ENCODE data around the gene MUC15.
"Not testable (repeated sequence)": the region's sequence is repeated elsewhere in the genome, so short reads cannot be mapped to it uniquely, and the experiment has no call there.

Gene MUC15

GRCh38 chr11:26571861-26572654 is at the start of gene MUC15:
MUC15 (minus strand) TSS chr11:26572263; CDS start chr11:26567094, 5,169 bp downstream.
- DNase-seq (ENCODE audit: low spot score): no peak

- DNase-seq (ENCODE audit: low spot score): no peak
These were observed 49.1 kb upstream of the MUC15 start for GRCh38 chr11:26621132-26621531.

DNA sequence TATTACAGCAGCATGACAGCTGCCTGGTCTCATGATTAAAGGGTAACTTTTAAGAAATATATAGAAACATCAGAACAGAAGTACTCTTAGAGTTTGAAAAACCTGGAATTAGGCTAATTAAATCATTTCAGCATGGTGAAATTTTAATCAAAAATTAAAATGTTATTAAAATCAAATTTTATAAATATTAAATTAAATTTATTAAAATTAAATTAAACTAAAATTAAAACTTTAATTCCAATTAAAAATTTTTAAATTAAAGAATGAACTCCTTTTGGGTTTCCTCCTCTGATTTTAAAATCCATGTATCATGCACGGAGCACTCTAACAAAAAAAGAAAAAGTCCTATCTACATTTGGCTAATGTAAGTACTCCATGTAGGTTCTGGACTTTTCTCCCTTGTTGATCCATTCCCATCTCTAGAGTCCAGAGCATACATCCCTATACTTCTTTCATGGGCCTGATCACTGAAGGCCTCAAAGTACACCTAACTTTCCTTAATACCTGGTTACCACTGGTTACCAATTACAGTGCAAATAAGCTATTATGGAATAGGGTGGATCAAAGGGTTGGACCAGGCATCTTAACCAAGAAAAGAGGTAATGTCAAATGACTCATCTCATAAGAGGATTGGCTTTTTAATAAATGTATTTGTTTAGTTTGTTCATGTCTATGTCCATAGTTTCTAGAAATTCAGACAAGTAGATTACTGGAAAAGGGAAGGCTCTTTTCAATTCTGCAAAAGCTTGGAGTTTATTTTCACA is 48.4 kb upstream of the MUC15 start:
- no peak for DNase-seq (ENCODE audit: low spot score)

- no peak for DNase-seq (ENCODE audit: low spot score)
These were observed 46.4 kb upstream of the MUC15 start for GRCh38 chr11:26618441-26618840.

DNA sequence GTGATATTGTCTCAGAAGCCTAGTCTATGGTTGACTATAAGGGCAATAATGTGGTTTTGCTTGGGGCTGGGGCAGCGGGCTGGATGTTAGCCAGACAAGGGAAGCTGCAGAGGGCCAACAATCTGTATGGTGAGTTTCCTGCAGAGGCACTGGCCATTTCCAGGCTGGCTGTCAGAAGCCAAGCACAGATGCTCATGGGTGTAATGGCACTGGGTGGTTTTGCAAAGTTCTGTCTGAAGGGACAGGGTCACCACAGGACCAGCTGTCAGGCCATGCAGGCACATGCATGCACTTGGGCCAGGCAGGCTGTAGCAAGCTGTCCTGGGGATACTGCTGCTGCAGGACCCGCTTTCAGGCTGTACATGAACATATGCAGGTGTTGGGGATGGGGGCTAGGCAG is 41.7 kb upstream of the MUC15 start:
- no peak for DNase-seq (ENCODE audit: low spot score)

DNA sequence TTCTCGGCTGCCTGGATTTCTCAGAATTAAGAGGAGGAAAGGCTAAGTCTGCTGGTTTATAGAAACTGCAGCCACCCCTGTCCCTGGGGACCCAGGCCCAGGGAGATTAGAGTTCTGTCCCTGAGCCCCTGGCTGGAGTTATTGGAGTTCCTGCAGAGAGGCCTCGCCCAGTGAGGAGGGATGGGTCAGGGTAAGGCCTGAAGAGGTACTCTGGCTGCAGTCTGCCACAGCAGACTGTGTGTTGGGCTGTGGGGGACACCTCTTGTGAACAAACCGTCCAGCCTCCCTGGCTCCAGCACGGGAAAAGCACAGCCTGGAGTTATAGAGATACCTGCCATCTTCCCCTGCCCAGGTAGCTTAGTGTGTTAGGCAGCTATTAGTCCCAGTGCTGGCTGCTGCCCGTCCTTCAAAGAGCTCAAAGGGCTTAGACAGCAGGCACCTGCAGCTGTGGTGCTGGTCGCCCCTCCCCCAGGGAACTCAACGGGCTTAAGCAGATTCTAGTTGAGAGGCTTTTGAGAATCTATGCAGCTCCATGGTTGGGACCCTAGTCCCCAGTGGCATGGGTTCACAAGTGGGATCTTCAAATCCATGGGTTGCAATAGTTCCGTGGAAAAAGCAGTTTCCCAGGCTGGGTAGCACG is 36.6 kb upstream of the MUC15 start:
- DNase-seq (ENCODE audit: low spot score): no peak

DNA sequence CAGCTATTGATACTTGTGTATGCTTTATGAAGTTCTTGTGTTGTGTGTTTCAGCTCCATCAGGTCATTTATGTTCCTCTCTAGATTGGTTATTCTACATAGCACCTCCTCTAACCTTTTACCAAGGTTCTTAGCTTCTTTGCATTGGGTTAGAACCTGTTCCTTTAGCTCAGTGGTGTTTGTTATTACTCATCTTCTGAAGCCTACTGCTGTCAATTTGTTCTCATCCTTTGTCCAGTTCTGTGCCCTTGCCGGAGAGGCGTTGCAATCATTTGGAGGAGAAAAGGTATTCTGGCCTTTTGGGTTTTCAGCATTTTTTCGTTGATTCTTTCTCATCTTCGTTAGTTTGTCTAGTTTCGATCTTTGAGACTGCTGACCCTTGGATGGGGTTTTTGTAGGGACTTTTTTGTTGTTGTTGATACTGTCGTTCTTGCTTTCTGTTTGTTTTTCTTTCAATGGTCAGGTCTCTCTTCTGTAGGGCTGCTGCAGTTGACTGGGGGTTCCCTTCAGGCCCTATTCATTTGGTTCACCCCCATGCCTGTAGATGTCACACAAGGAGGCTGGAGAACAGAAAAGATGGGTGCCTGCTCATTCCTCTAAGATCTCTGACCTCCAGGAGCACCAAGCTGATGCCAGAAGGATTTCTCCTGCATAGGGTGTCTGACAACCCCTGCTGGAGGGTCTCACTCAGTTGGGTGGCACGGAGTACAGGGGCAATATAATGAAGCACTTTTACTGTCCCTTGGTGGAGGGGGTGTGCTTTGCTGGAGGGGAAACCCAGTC is 35.9 kb upstream of the MUC15 start:
- DNase-seq (ENCODE audit: low spot score): no peak

GRCh38 chr11:26599876-26600434 is 27.9 kb upstream of the MUC15 start:
- DNase-seq (ENCODE audit: low spot score): no peak

GRCh38 chr11:26599425-26599824 is 27.4 kb upstream of the MUC15 start:
- DNase-seq (ENCODE audit: low spot score): no peak

DNA sequence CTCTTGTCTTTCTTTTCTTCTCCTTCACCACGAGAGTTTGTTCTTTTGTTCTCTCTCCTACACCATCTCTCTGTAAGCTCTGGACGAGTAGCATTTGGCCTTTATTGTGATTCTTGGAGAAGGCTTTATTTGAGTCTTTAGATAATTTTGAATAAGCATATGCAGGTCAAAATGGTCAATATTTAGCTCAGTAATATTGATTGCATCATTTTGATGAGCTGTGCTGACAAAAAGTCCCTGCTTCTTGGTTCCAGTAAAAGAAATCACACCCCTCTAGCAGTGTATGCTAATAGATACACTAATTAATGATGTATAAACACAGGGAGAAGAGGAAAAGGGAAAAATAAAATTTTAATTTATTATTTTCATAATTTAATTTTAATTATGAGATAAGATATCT is 25.8 kb upstream of the MUC15 start:
- no peak for DNase-seq (ENCODE audit: low spot score)

DNA sequence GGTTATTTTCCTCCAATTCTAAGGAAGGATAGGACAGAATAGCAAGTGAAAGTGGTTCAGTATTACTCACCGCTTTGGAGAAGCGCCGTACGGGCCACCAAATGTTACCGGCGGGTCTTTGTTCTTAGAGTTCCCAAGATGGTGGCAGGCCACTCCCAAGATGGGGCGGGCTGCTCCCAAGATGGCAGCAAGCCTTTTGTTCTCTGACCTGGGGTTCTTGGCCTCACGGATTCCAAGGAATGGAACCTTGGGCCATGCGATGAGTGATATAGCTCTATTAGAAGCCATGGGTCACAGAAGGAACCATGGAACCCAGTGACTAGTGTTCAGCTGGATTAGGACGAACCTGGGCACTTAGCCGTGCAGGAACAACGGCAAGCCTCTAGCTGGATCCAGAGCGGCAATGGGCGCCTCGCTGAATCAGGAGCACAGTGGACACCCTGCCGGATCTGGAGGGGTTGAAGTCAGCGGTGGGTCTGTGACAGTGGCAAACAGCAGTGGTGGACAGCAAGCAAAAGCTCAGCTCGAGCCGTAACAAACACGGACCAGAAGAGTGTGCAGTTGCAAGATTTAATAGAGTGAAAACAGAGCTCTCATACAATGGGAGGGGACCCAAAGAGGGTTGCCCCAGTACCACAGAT is 25.1 kb upstream of the MUC15 start:
- not testable (repeated sequence) for DNase-seq (ENCODE audit: low spot score)

- not testable (repeated sequence) for DNase-seq (ENCODE audit: low spot score)
These were observed 23.3 kb upstream of the MUC15 start for GRCh38 chr11:26595207-26595865.

- no peak for DNase-seq (ENCODE audit: low spot score)
These were observed 21.6 kb upstream of the MUC15 start for GRCh38 chr11:26593691-26594090.

DNA sequence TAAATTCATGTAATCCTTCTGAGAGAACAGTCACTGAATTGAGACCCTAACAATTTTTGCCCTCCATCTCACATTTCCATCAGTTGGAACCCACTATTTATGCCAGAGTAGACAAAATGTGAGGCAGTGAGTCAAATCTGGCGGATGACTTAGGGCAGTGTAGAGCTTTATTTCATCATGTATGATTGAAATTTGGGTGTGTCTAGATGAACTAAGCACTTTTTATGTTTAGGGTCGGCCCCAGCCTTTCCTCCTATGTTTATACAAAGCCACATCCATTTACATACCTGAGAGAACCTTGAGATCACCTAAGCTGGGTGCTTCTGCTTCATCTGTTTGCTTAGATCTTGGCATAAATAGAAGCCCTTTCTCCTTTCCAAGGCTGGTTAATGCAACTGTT is 15.0 kb upstream of the MUC15 start:
- no peak for DNase-seq (ENCODE audit: low spot score)

DNA sequence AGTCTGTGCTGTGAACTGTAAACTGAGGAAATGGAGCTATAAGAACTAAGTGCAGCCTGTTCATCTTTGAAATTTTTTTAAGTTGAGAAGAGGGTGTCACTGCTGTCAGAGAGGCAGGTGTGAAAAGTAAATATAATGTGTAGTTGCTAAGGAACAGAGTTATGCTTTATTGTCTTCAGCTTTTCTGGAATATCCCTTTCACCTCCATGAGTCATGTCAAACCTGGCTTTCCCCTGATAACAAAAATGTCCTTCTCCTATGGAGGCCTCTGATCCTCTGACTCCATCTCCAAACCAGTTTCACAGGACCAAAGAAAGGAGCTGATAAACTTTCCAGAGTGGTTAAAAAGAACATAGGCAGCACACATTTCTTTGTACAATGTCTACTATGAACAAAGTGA is 12.8 kb upstream of the MUC15 start:
- DNase-seq (ENCODE audit: low spot score): no peak

DNA sequence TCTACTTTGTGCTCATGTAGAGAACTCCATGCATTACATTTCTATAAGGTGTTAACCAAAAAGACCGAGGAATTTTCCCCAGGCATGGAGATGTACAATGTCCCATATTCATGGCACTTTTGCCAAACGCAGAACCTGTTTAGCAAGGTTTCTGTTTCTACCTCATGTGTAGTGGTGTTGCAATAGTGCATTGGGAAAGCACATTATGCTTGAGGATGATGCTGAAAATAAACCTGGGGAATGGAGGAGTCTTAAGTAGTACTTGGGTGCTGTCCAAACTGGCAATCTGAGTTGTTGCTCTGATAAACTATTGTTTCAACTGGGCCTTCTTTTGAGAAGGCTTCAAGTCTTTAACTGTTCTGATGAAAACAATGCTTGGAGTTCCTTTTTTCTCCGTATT is 11.5 kb upstream of the MUC15 start:
- no peak for DNase-seq (ENCODE audit: low spot score)

- DNase-seq (ENCODE audit: low spot score): no peak
These were observed 8.9 kb upstream of the MUC15 start for GRCh38 chr11:26580929-26581328.

DNA sequence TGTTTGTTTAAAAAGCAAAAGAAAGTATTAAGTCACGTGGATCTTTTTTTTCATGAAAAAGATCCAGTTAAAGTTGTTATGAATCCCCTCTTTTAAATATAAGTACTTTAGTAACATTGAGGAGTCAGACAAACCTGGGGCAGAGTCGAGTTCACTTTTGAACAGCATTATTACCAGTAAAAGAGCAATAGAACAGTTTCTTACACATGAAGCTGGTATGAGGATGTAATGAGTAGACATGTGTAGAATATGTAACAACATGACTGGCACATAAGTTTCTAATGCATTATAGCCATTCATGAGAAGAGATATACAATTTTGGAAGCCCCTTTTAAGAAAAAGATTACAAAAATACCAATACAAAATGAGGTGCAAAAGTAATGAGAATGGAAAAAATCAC is 7.6 kb upstream of the MUC15 start:
- DNase-seq (ENCODE audit: low spot score): no peak

GRCh38 chr11:26578998-26579661 is 7.1 kb upstream of the MUC15 start:
- no peak for DNase-seq (ENCODE audit: low spot score)

- DNase-seq (ENCODE audit: low spot score): no peak
These were observed 3.9 kb upstream of the MUC15 start for GRCh38 chr11:26575946-26576345.

Measured in cerebellar cortex (tissue), 1 donor.